HFF-Myc (cell line): ENCODE results near the gene FCRL6.

ENCODE experiments used
- DNase-seq: peaks from one replicate; pipeline ENCODE4 v3.0.0-alpha.2; 2011; ENCODE audit warnings: low read depth; ENCODE audit errors: extremely low read depth
- H3K4me3 ChIP-seq: replicated peaks from 2 replicates; pipeline ENCODE4 v1.5.1; 2011; ENCODE audit warnings: low read depth, mild to moderate bottlenecking, control low read depth, low read length
- TF ChIP-seq, protein P1 (sequence below): IDR thresholded peaks from 2 replicates; pipeline ENCODE4 v1.5.1; 2012; ENCODE audit warnings: mild to moderate bottlenecking, low read depth, low read length, control low read depth; ENCODE audit errors: missing control alignments

FCRL6 gene

DNA sequence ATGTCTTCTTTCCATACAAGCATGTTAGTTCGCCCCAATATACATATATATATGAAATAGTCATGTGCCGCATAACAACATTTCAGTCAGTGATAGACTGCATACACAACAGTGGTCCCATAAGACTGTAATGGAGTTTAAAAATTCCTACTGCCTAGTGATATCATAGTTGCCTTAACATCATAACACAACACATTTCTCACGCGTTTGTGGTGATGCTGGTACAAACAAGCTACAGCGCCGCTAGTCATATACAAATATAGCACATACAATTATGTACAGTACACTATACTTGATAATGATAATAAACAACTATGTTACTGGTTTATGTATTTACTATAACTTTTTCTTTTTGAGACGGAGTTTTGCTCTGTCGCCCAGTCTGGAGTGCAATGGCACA lies 13.8 kb downstream of the FCRL6 start:
- no peak for DNase-seq
- no peak overlapping the region for H3K4me3 ChIP-seq
- TF ChIP-seq, protein P1, sequence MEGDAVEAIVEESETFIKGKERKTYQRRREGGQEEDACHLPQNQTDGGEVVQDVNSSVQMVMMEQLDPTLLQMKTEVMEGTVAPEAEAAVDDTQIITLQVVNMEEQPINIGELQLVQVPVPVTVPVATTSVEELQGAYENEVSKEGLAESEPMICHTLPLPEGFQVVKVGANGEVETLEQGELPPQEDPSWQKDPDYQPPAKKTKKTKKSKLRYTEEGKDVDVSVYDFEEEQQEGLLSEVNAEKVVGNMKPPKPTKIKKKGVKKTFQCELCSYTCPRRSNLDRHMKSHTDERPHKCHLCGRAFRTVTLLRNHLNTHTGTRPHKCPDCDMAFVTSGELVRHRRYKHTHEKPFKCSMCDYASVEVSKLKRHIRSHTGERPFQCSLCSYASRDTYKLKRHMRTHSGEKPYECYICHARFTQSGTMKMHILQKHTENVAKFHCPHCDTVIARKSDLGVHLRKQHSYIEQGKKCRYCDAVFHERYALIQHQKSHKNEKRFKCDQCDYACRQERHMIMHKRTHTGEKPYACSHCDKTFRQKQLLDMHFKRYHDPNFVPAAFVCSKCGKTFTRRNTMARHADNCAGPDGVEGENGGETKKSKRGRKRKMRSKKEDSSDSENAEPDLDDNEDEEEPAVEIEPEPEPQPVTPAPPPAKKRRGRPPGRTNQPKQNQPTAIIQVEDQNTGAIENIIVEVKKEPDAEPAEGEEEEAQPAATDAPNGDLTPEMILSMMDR, result no peak

DNA sequence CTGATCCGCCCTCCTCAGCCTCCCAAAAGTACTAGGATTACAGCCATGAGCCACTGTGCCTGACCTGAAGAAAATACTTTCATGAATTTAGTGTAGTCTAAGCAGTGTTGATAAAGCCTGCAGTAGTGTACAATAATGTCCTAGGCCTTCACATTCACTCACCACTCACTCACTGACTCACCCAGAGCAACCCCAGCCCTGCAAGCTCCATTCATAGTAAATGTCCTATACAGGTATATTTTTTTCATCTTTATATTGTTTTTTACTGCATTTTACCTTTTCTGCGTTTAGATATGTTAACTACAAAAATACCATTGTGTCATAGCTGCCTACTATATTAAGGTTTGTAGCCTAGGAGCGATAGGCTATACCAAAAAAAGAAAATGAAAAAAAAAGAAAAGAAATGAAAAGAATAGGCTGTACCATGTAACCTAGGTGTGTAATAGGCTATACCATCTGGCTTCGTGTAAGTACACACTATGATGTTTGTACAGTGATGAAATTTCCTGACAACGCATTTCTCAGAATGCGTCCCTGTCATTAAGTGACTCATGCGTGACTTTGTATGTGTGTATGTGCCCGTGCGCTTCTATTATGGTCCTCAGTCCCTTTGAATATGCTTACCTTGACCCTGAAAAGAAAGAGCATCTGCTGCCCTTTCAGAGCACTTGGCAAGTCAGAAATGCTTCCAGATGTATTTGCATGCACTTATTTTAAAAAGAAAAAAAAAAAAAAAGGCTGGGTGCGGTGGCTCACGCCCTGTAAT lies 15.3 kb downstream of the FCRL6 start:
- TF ChIP-seq, protein P1, result no peak
- no peak overlapping the region for H3K4me3 ChIP-seq
- no peak for DNase-seq

DNA sequence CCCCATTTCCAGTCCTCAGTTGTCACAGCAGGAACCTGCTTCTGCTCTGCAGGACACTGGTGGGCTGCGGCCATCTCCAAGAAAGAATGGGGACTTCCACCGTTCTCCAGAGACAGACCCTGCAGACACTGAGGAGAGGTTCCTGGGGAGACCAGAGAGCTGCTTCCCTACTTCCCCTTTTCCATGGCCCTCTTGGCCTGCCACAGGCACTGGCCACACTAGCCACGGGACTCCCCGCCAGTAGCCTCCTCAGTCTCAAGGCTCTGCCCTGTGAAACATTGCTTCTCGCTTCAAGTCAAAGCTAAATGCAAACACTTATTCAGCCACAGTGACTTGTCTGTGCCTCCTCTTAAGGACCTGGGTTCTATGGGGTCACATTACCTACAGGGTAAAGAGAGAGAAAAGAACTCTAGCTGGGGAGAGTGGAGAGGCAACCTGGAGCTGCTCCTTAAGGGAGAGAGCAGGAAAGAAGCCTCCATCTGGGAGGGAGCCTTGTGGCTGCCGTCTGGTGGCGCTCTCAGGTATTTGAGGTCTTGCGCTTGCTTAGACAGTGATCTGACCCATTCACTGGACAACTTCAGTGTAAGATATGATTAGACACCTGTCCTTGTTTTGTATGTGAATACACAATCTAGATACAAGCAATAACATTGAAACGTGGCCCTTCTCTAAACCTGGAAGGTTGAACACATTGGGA lies 19.2 kb downstream of the FCRL6 start:
- DNase-seq, result no peak
- no peak overlapping the region for H3K4me3 ChIP-seq
- TF ChIP-seq, protein P1, result no peak

DNA sequence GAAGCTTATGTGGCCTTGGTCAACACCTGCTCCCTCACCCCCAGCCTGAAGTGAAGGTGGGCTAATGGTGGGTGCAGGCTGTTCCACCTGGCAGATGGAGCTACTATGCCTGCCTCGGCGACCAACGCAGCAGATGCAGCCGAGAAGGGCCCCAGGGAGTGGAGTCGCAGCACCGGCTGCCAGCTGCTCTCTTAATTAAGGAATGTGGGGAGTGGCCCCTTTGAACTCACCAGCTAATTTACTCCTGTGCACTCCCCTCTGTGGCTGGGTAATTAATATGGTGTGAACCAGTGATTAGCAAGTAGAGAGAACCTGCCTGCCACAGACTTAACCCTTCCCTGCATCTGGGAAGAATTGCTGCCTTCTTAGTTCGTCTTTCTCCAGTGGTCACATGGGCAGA lies 21.2 kb downstream of the FCRL6 start:
- DNase-seq, result no peak
- no peak overlapping the region for H3K4me3 ChIP-seq
- TF ChIP-seq, protein P1, result no peak

- TF ChIP-seq, protein P1, result no peak
- DNase-seq, result no peak
- no peak overlapping the region for H3K4me3 ChIP-seq
These were observed 23.4 kb downstream of the FCRL6 start for GRCh38 chr1:159825564-159825963.

DNA sequence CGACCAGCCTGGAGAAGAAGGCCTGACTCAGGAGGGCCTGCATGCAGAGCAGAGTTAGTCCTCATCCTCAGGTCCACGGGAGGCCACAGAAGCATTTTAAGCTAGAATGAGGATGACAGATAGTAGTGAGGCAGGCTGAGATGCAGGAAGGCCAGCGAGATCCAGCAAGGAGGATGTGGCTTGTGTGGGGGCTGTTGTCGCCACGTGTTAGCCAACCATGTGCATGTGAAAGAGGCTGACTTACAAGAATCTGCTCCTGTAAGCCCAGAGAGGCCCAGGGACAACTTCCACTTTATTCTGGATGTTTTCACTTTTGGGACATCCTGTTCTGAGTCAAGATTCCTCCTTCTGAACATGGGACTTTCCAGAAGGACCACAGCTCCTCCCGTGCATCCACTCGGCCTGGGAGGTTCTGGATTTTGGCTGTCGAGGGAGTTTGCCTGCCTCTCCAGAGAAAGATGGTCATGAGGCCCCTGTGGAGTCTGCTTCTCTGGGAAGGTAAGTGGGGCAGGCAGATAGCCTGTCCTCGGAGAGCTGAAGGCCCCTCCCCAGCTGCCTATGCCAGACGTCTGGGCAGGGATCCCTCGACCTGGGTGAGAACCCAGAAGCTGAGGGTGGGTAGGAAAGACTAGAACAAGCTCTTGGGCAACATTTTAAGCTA lies 24.4 kb downstream of the FCRL6 start, which contains the start of gene SLAMF8:
TSS of gene SLAMF8 (plus strand) at position 433 of the 661 bp plus-strand sequence. CDS start at position 459, 26 bp downstream.
- TF ChIP-seq, protein P1, result no peak

More for the DNA sequence above, 24.4 kb downstream of the FCRL6 start, which contains the start of gene SLAMF8:
- H3K4me3 ChIP-seq, result no peak within 1 kb of the TSS
- no peak for DNase-seq
